Measurements from ENCODE around the gene PBX3. TPM values are rescaled to one million over a fixed set of nuclear protein-coding genes. Genes with fewer than 3 reads are reported as not detected.

Gene PBX3
- total and polyA plus RNA-seq, 8 donors, result 8.9 to 36.8 (median 21.5) TPM

- TF ChIP-seq CTCF (IDR thresholded peaks at IDR 0.05), result no peak
- no peak for FAIRE-seq
- DNase-seq, result no peak
- WGBS, 2 donors, result 54 to 72% methylated on average over 1 of the region's 1 CpG
- intact Hi-C loops (cut with DNase I), result no loop called here
- Histone ChIP-seq H3K27me3 (no peaks in the 10 kb centered on the region), H3K27ac (no peak overlapping the region), H3K4me3 (no peak overlapping the region), H3K36me3 (no peaks in the 10 kb centered on the region), H3K9me3 (no peaks in the 10 kb centered on the region), H3K4me1 (no peaks in the 10 kb centered on the region)
- ATAC-seq, result no peak
Observed at GRCh38 chr9:125979383-125979782, 232.2 kb downstream of the PBX3 start.

- no peaks in the 10 kb centered on the region for H3K9me3 ChIP-seq
- FAIRE-seq (no peak), DNase-seq (peak in 1 of 6 donors; percentile 20), ATAC-seq (no peak)
- 64 to 68% methylated on average over 8 of the region's 8 CpGs for WGBS, 2 donors
- intact Hi-C loops (cut with DNase I), result no loop called here
- TF ChIP-seq CTCF (IDR thresholded peaks at IDR 0.05), result no peak
- H3K27me3 ChIP-seq, result no peaks in the 10 kb centered on the region
- no peak overlapping the region for H3K4me3 ChIP-seq
- no peaks in the 10 kb centered on the region for H3K4me1 ChIP-seq
- H3K27ac ChIP-seq, result no peak overlapping the region
- no peaks in the 10 kb centered on the region for H3K36me3 ChIP-seq
Observed at GRCh38 chr9:125982798-125983406, 235.7 kb downstream of the PBX3 start.

- intact Hi-C loops (cut with DNase I), result no loop called here
- ATAC-seq, result no peak
- H3K27me3 ChIP-seq, result no peaks in the 10 kb centered on the region
- no peaks in the 10 kb centered on the region for H3K9me3 ChIP-seq
- no peaks in the 10 kb centered on the region for H3K36me3 ChIP-seq
- 73 to 83% methylated on average over 5 of the region's 5 CpGs for WGBS, 2 donors
- H3K4me1 ChIP-seq, result no peaks in the 10 kb centered on the region
- DNase-seq, result peak in 1 of 6 donors; percentile 20
- H3K27ac ChIP-seq, result no peak overlapping the region
- H3K4me3 ChIP-seq, result no peak overlapping the region
- TF ChIP-seq CTCF (IDR thresholded peaks at IDR 0.05), result no peak
- no peak for FAIRE-seq
Observed at GRCh38 chr9:125983681-125984080, 236.5 kb downstream of the PBX3 start.

- FAIRE-seq (no peak), DNase-seq (peak in 1 of 6 donors; percentile 15), ATAC-seq (no peak)
- intact Hi-C loops (cut with DNase I), result no loop called here
- no peaks in the 10 kb centered on the region for H3K9me3 ChIP-seq
- no peak overlapping the region for H3K27ac ChIP-seq
- no peaks in the 10 kb centered on the region for H3K36me3 ChIP-seq
- 59 to 80% methylated on average over 2 of the region's 2 CpGs for WGBS, 2 donors
- no peaks in the 10 kb centered on the region for H3K4me1 ChIP-seq
- no peak overlapping the region for H3K4me3 ChIP-seq
- TF ChIP-seq CTCF (IDR thresholded peaks at IDR 0.05), result no peak
- H3K27me3 ChIP-seq, result no peaks in the 10 kb centered on the region
Observed at GRCh38 chr9:125984461-125984860, 237.3 kb downstream of the PBX3 start.

GRCh38 chr9:125985142-125985997 lies 238.2 kb downstream of the PBX3 start:
- intact Hi-C loops (cut with DNase I), result no loop called here
- Histone ChIP-seq H3K27ac (no peak overlapping the region), H3K4me1 (no peaks in the 10 kb centered on the region), H3K4me3 (no peak overlapping the region), H3K27me3 (no peaks in the 10 kb centered on the region), H3K36me3 (no peaks in the 10 kb centered on the region), H3K9me3 (no peaks in the 10 kb centered on the region)
- TF ChIP-seq CTCF (IDR thresholded peaks at IDR 0.05), result no peak
- DNase-seq, result no peak
- no peak for FAIRE-seq
- WGBS, 2 donors, result 76 to 83% methylated on average over 14 of the region's 14 CpGs
- ATAC-seq, result no peak

All from pancreas (tissue), 10 donors.